Medulla oblongata (tissue), 1 donor: ENCODE measurements around the gene TF.

ENCODE experiments used
- DNase-seq: peaks from one replicate; pipeline ENCODE4 v3.0.0-alpha.2; 2015; ENCODE audit errors: extremely low spot score

TF gene

DNA sequence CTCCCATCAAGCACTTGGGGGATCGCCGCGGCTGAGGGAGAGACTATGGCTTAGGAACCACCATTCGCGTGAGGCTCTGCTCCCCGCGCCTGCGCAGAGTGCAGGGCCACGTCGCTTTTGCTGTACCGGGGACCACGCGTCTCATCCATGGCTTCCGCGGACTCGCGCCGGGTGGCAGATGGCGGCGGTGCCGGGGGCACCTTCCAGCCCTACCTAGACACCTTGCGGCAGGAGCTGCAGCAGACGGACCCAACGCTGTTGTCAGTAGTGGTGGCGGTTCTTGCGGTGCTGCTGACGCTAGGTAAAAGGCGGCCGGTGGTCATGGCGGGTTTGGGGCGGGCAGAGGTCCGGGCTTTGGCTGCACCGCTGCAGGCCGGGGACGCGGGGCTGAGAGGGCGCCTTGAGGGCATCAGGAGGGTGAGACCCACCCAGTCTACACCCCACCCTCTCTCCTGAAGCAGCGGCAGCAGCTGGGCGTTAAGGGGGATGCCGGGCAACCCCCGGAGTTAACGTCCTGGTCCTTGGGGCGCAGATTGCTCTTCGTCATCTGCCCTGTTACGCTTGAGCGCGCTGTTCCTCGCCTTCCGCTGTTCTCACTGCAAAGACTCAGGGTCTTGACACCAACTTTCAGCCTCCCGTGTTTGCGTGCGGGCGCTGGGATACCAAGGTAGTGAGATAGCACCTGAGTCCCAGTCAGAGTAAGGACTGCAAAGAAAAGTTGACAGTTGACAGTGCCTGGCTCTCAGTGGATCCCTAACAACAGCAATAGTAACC lies 59.7 kb downstream of the TF start, which contains the start of gene SRPRB:
Gene SRPRB, plus strand, starts transcription at position 114 of the 774 bp plus-strand sequence. Its CDS starts 34 bp downstream, at position 148.
- peak; percentile 98 for DNase-seq

GRCh38 chr3:133812872-133813271 lies 66.7 kb downstream of the TF start:
- DNase-seq, result no peak

GRCh38 chr3:133815386-133815785 lies 69.2 kb downstream of the TF start:
- DNase-seq, result no peak

DNA sequence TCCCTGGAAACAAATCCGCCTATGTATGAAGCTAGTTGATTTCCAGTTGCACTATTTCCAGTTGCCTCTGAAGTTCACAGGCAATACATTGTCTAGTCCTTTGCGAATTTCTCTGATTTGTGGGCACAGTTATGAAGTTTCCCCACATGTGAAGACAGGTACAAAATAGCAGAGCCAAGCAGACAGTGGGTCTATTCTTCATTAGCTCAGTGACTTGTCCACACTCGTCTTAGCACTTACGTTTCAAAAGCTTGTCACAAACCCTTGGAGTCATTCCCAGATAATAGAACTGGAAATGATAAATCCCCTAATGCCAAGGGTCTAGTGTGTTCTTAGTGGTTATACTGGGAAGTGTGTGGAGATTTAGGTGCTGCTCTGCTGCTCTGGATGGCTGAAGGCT lies 73.9 kb downstream of the TF start:
- no peak for DNase-seq

DNA sequence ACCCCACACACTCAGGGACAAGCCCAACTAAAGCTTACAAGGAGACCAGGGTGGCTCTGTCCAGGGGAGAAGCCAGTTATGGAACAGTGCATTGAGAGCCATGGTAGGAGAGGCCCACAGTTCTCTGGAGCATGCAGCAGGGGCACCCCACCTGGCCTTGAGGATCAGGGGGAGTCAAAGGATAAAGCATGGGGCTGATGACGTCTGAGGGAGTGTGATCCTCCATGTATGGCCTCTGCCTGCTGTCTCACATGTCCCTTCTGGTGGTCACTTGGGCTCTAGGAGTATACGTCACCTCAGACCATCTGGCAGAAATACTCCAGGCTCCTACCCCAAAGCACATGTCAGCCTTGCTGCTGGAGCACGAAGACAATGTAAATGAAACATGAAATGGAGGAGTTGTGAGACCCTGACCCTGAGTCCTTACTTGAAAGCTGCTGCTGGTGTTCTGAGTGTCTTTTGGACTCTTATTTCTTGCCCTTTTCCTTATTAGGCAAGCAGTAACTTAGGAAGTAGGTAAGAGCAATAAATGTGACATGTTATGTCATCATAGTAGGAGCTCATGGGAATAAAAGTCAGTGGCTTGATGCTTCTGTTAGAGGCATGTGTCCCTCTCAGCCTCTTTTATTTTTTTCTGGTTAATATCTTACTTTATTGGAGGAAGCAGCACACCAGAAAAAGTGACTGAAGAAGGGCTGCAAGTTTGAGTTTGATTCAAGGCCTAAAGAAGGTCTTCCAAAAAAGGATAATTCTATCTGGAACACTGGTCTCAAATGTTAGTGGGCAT lies 74.9 kb downstream of the TF start:
- no peak for DNase-seq

DNA sequence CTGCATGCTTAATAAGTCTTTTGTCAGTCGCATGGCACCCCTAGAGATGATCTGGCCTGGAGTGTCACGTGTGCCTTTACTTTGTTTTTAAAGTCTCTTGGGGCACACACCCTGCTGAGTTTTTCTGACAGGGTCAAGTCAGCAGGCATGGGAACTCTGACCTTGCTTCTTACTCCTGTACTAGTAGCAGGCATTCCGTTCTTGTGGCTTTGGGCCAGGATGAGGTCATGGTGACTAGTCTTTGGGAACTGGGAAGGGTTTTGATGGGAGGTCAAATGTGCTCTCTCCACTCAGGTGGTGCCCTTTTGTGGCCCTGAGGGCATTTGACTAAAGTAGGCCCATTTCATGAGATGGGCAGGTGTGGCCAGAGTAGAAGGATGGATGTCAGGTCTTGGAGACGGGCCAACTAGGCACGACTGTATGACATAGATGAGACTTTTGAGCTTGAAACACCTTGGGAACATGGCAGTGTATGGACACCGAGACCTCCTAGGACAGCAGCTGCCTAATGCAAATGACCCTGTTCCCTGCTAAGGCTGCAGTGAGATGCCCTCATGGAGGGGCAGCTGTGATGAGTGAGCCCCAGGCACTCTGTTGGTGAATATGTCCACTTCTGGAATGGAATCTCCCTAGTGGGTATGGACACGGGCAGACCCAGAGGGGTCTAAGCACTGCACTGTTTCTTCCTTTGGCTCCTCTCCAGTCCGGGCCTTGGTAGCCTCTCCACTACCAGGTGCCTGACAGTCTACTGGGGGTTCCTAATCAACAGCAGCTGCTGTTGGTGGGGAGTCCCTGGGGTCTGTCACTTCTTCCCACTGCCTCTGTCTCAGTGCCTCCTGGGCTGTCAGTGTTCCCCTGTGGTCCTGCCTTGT lies 75.8 kb downstream of the TF start:
- peak; percentile 64 for DNase-seq

GRCh38 chr3:133824961-133825485 lies 78.8 kb downstream of the TF start:
- DNase-seq, result no peak

GRCh38 chr3:133825969-133826727 lies 80.0 kb downstream of the TF start:
- no peak for DNase-seq

- no peak for DNase-seq
These were observed 80.9 kb downstream of the TF start for GRCh38 chr3:133827136-133827535.

GRCh38 chr3:133827684-133828083 lies 81.5 kb downstream of the TF start:
- no peak for DNase-seq

- DNase-seq, result no peak
These were observed 82.5 kb downstream of the TF start for GRCh38 chr3:133828576-133829309.

GRCh38 chr3:133829310-133829707 lies 83.1 kb downstream of the TF start:
- no peak for DNase-seq

GRCh38 chr3:133830071-133830470 lies 83.9 kb downstream of the TF start:
- no peak for DNase-seq

DNA sequence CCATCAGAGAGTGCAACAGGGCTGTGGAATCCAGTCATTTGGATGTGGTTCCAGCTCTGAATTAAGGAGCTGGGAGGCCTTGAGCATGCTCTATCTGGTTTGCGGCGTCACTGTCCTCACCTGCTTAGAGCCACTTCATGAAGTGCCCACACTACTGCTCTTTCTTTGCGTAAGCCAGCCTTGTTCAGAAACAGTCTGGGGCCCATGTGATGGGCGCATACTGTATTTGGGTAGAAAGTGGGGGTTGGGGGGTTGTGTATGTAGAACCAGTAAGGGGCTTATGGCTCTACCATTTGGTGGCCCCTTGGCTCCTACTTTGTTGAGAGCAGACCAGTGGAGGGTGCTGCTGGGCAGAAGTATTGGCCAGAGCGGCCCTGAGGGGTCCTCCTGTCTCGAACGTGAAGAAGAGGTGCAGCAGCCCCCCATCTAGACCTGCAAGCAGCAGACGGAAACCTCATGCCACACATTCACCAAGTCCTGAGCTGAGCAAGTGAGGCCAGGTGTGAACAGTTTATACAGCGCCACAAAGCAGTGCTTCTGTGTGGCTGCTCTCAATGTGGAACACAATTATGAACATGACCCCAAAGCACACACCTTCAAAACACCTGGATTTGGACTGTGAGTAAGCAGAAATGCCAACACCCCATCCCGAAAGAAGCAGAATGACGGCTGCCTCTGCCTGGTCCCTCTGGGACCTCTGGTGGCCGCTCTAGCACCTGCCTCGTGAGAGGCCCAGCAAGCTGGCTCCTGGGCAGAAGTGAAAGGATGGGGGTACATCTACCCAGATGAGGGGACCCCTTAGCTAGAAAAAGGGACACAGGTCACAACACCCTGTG lies 86.0 kb downstream of the TF start:
- no peak for DNase-seq

- no peak for DNase-seq
These were observed 86.6 kb downstream of the TF start for GRCh38 chr3:133832802-133833144.

- DNase-seq, result no peak
These were observed 87.1 kb downstream of the TF start for GRCh38 chr3:133833267-133833666.

DNA sequence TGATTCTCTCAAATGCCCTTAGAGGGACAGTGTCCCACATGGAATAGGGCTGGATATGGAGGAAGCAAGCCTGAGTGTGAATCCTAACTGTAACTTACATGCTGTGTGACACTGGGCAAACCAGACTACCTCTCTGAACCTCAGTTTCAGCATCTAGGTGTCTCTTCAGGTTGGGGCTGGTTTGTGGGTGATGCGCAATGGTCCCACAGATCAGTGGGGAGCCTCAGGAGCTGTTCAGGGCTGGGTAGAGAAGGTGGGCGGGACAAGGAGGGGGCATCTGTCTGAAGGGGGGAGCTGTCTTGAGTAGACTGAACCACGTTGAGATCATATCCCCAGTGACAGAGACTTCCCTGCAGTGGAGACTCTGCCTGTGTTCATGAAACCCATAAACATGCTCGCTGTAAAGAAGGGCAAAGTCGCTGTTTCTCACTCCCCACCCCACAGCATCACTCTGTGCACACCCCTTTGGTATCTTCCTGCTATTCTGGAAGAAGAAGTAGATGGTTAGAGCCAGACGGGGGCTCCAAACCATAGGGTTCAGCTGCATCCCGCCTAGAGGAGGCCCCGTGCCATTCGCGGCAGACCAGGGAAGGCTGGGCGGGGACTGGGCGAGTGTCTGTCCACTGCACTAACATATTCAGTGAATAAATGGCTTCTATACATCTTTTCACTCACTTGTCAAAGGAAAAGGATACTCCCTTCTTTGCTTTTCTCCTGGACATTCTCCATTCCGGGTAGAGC lies 87.9 kb downstream of the TF start:
- DNase-seq, result no peak

DNA sequence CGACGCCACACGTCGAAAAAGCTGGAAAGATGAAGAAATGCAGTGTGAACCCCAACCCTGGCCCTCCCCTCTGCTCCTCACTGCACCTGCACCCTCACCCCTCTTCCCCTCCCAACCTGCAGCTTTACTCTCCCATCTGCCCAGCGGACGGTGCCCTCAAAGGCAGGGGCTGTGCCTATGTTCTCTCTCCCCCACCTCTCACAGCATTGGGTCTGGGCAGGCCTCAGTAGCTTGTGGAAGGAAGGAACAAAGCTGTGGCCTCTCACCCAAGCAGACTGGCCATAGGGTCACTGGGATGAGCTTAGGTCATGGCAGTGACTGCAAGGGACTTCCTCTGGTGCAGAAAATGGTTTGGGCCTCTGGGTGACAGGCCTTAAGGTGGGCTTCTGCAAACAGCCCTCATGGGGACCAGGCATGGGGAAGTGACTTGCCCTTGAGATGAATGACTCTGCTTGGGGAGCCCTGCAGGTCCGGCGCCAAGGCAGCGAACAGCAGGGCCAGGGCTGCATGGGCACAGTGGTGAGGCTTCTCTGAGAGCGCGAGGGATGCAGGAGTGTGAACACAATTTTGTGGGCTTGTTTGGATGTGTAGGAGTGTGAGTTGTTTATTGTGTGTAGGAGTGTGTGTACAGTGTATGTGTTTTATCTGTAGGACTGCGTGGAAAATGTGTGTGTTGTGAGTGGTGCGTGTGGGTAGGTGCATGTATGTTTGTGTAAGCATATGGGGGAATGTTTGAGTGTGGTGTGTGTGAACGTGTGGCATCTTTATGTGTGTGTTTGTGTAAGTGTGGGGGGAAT lies 88.6 kb downstream of the TF start:
- no peak for DNase-seq
